GM19035 (cell line): Measurements from ENCODE around the gene DNAAF5.
"Not testable (repeated sequence)": the region's sequence is repeated elsewhere in the genome, so short reads cannot be mapped to it uniquely, and the experiment has no call there.

Experiments used
- ATAC-seq: cut with Tn5 transposase; IDR thresholded peaks from one replicate; pipeline ENCODE4 v1.9.1; 2021; ENCODE audit not compliant: unreplicated experiment

The DNAAF5 gene

DNA sequence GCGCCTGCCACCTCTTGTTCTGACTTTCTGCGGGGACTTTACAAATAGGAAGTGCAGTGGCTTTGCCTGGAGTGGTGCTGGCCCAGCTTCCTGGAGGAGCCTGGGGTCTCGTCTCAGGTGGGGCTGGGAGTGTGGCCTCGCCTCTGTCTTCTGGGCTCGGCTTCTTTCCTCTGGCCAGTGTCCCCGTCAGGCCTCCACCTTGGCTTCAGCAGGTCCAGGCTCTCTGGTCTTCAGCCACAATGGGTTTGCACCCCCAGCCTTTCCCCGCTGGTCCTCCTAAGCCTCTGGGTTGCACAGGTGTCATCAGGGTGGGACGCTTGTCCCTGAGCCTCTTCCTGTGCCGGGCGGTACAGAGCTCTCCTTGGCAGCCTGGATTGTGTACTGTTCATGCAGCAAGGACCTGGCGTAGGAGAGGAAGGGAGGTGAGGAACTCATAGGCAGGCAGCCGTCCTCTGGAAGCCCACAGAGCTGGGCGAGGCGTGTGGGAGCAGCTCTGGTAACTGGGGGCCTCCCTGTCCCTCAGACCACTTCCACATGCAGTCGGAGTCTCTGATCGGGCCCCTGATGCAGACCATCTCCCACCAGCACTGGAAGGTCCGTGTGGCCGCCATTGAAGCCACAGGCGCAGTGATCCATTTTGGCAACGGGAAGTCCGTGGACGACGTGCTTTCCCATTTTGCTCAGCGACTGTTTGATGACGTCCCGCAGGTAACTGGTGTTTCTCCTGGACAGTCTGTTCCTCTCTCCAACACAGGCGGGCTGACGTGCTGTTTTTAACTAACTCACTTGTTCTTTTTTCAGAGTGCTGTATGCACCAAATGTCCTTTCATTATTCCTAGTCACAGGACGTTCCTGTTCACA, 2.9 kb downstream of the DNAAF5 start:
- no peak for ATAC-seq

DNA sequence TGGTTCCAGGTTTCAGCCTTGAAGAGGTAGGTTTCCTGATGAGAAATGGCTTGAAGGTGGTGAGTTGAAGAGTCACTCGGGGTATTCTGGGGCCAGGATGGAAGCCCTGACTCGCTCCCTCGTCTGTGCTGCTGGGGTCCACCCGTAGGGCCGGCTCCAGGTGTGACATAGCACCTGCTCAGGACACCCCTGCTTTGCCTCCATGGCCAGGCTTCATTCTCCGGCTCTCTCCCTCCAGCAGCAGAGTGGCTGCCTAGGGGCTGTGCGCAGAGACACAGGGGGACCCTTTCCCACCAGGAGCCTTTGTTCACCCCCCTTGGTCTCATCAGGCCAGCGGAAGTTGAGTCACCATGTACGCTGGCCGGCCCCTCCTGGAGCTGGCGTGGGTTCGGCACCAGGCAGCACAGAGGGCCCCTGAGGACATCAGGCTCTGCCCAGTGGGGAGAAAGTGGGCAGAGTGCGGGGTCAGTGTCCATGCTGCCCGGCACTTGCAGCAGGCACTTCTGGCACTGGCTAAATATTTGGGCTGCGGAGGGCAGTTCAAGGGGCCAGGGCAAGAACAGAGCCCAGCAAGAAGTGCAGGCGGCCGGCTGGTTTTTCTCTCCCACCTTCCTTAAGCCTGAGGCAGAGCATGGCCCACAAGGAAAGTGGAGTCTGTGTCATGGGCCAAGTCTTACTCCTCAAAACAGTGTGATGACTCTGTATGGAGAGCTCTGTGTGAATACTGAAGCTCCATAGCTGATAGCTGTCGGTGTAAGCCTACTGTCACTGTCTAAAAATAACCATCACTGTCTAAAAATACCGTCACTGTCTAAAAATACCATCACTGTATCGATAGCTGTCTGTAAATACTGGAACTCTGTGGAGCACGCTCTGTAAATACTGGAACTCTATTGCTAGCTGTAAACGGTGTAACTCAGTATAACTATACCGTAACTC, 4.3 kb downstream of the DNAAF5 start:
- ATAC-seq = no peak

DNA sequence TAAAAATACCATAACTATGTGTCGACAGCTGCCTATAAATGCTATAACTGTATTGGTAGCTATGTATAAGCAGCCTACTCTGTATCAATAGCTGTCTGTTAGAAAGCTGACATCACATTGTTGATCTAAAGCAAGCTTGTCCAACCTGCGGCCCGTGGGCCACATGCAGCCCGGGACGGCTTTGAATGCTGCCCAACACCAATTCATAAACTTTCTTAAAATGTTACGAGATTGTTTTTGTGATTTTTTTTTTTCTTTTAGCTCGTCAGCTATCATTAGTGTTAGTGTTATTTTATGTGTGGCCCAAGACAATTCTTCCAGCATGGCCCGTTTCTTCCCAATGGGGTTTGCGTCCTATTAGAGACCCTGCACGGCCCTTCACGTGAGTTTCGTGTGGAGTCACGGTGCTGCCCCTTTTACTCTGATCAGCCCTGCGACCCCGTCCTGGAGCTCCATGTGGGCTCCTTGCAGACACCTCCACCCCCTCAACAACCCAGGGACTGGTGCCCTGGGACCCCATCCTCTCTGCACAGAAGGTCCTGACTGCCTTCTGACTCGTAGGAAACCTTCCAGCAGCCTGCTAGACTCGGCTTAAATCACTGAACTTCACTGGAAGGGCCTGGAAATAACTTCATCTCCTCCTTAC, 5.1 kb downstream of the DNAAF5 start:
- no peak for ATAC-seq

DNA sequence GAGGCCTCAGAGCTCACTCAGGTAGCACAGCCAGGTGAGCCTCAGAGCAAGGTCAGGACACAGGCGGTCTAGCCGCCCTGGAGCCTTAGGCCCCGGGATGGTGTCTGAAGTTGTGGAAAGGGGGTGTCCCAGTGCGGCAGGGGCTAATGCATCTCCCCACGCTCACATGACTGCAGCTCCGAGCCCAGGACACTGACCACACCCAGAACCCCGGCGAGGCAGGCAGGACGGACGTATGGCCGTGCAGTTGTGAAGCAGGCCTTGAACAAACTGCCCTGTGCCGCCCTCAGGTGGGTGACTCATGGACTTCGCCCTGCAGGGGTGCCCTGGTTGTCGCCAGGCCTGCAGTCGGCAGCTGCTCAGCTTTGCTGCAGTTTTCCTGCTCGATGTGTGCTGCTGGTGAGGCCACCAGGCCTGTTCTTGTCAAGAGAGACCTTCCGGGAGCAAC, 5.6 kb downstream of the DNAAF5 start:
- no peak for ATAC-seq

DNA sequence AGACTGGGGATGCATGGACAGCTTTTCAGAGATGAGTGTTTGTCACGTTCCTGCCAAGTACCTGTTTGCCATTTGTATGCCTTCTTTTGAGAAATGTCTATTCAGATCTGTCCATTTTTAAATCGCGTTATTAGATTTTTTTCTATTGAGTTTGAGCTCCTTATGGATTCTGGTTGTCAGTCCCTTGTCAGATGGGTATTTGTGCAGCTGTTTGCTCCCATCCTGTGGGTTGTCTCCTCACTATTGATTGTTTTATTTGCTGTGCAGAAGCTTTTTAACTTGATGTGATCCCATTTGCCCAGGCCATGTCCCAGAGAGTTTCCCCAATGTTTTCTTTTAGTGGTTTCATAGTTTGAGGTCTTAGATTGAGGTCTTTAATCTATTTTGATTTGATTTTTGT, 6.1 kb downstream of the DNAAF5 start:
- ATAC-seq = no peak

DNA sequence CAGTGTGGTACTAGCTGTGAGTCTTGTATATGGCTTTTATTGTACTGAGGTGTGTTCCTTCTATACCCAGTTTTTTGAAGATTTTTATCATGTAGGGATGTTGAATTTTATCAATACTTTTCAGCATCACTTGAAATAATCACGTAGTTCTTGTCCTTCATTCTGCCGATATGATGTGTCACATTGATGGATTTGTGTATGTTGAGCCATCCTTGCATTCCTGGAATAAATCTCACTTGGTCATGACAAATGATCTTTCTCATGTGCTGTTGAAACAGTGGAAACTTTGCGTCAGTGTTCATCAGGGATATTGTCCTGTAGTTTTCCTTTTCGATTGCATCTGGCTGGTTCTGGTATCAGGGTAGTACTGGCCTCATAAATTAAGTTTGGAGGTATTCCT, 7.7 kb downstream of the DNAAF5 start:
- no peak for ATAC-seq

DNA sequence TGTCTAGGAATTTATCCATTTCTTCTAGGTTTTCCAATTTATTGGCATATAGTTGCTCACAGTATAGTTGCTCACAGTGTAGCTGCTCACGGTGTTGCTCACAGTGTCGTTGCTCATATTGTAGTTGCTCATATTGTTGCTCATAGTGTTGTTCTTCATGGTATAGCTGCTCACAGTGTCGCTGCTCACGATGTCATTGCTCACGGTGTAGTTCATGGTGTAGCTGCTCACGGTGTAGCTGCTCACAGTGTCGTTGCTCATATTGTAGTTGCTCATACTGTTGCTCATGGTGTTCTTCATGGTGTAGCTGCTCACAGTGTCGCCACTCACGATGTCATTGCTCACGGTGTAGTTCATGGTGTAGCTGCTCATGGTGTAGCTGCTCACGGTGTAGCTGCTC, 8.3 kb downstream of the DNAAF5 start:
- ATAC-seq = no peak

DNA sequence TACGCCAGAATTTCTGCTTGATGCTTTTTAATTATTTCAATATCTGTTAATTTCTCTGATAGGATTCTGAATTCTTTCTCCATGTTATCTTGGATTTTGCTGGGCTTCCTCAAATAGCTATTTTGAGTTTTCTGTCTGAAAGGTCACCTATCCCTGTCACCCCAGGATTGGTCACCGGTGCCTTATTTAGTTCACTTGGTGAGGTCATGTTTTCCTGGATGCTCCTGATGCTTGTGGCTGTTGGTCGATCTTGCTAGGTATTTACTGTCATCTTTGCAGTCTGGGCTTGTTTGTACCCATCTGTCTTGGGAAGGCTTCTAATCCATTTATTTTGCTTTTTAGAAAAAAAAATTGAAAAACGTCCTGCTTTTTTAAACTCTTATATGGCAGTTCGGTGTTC, 11.7 kb downstream of the DNAAF5 start:
- no peak for ATAC-seq

DNA sequence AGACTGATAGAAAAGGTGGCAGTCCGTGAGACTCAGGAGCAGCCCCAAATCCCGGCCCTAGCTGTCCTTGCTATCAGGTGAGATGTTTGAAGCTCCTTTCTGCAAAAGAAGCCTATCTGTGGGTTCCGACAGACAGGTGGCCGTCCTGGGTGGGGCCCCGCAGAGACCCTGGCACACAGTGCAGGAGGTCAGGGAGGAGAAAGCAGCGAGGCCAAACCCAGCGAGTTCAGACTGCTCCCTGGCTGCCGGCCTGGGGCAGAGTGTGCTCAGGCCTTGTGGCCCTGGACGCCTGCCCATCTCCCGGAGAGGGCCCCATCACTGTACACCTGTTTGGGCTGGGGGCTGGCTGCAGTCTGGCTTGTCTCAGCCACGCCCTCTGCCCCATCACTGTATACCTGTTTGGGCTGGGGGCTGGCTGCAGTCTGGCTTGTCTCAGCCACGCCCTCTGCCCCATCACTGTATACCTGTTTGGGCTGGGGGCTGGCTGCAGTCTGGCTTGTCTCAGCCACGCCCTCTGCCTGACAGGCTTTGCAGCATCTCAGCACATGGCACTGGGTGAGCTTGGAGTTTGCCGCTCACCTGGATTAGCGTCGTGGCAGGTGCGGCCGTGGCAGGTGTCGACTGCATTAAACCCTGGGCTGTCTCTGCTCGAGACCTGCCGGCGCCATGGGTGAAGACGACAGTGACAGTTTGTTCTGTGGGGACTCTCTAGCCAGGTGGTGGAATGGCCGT, 12.4 kb downstream of the DNAAF5 start:
- ATAC-seq = no peak

DNA sequence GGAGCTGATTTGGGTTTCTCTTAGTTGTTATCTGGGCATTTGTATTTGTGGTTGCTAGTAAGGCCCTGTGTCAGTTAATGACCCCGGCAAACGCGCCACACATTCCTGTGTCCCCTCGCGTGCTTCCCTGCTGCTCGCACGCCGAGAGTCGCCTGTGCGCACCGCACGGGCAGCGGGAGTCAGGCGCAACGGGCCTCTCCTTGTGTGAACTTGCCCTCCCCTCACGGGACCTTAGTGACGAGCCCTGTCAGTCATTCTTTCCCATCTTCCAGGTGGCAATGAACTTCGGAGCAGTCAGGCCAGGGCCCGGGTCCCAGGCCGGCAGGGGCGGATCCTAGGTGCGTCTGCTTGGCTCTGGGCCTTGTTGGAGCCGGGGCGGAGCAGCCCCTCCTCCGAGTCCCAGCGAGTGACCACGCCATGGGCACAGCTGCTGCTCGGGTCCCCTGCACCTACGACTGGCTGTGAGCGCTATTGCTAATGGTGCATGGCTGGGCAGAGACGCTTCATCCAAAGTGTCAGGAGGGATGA, 13.0 kb downstream of the DNAAF5 start:
- ATAC-seq = no peak

DNA sequence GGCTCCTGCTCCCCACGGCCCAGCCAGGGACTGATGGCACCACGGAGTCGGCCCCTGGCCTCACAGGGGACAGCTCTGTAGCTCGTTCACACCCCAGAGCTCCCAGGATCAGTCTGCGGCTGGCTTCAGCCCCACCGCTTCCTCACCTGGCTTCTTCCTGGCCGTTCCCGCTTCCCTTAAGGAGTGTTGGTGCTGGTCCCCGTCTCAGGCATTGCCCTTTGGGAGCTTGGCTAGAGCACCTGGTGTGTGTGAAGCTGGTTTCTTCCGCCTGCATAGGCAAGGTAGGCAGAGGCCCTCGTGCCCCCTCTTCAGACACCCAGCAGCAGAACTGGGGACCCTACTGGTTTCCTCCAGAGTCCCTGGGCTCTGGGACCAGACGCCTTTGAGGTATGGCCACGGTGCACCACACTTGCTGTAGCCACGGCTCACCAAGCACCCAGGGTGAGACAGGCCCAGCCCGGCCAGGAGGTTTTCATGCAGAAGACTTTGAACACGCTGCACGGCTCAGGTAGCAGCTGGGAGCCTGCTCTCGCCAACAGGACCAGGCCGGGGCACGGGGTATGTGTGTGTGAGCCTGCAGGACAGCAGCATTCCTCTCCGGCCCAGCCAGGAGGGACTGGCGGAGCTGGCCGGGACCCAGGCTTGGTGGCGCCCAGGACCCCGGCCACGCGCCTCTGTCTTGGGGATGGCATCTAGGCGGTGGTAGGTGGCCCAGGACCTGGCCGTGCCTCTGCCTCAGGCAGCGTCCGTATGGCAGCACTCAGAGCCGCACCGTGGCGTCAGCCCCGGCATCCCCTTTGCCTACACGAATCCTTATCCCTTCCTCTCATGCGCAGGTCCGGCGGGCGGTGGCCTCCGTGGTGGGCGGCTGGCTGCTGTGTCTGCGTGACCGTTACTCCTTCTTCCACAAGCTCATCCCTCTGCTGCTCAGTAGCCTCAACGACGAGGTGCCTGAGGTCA, 13.8 kb downstream of the DNAAF5 start:
- ATAC-seq = no peak

DNA sequence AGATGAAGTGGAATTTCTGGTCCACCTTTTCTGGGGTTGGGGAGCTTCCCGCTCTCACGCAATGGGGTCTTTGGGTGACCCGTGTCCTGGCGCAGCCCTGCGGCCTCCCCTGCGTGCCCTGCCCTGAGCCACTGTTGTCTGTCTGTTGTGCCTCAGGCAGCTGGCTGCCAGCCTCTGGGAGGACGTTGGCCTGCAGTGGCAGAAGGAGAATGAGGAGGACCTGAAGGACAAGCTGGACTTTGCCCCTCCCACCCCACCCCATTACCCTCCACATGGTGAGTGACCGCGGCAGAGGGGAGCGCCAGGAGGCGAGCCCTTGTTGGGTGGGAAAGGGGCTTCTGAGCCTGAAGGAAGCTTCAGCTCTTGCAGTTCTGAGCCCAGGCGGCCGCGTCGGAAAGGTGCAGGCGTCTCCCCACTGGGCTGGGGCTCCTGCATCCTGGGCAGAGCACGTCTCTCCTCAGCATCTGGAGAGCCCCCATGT, 14.7 kb downstream of the DNAAF5 start:
- ATAC-seq = no peak

DNA sequence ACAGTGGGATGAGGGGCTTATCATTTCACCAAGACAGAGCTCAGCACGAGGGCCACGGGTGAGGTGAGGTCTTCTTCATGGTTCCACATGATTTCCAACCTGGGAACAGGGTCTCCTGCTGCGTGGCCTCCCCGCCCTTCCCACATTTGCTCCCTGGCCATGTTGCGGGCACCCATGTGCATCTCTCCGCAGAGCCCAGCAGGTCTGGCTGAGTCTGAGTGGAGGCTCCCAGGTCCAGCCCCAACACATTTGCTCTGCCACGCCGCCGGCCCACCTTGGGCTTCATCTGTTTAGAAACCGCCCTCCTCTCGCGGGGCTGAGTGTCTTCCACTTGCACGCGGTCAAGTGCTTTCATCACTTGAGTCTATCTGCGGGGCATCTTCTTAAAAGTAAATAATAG, 15.4 kb downstream of the DNAAF5 start:
- no peak for ATAC-seq

DNA sequence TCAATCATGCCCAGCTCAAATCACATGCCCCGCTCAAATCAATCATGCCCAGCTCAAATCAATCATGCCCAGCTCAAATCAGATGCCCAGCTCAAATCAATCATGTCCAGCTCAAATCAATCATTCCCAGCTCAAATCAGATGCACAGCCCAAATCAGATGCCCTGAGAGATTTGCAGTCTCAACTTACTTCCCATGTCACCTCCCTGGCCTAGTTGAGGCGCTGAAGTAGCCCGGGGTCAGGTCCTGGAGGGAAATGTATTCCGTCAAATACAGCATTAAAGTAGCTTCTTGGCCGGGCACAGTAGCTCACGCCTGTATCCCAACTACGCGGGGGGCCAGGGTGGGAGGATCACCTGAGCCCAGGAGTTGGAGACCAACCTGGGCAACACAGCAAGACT, 16.3 kb downstream of the DNAAF5 start:
- ATAC-seq = no peak

DNA sequence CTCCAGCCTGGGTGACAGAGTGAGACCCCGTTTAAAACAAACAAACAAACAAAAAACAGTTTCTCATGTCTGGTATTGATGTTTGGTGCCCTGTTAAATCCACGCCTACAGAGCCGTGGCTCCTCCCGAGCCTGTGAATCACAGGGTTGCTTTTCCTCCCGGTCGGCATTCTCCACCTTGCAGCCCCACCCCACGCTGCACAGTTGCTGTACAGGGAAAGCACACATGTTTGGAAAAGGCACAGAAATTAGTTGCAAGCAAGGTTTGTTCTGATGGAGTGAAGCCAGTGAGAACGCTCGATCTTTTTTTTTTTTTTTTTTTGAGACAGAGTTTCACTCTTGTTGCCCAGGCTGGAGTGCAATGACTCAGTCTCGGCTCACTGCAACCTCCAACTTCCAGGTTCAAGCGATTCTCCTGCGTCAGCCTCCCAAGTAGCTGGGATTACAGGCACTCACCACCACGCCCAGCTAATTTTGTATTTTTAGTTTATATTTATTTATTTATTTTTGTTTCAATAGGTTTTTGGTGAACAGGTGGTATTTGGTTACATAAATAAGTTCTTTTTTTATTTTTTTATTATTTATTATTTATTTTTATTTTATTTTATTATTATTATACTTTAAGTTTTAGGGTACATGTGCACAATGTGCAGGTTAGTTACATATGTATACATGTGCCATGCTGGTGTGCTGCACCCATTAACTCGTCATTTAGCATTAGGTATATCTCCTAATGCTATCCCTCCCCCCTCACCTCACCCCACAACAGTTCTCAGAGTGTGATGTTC, 17.0 kb downstream of the DNAAF5 start:
- not testable (repeated sequence) for ATAC-seq

DNA sequence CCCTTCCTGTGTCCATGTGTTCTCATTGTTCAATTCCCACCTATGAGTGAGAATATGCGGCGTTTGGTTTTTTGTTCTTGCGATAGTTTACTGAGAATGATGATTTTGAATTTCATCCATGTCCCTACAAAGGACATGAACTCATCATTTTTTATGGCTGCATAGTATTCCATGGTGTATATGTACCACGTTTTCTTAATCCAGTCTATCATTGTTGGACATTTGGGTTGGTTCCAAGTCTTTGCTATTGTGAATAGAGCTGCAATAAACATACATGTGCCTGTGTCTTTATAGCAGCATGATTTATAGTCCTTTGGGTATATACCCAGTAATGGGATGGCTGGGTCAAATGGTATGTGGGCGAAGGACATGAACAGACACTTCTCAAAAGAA, 17.6 kb downstream of the DNAAF5 start:
- not testable (repeated sequence) for ATAC-seq

DNA sequence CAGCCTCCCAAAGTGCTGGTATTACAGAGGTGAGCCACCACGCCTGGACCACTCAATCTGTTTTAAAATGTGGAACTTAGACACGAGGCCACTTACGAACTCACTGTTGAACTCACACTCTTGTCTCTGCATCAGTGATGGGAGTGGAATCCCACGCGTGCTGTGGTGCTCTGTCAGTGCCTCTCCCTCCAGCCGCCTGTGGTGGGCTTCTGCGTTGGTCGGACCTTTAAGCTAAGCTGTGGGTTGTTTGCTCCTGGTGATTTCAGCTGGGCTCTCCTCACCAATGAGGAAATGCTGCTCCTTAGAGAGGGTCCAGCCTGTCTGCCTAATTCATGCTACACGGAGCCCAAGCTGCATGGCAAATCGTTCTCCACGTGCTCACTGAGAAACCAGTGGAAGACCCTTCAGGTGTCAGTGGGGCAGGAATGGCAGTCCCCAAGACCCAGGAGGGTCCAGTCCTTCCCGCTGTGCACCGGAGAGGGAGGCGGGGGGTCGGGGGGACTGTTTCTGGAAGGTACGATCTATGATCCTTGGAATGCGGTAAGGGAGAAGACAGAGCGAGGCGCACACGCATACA, 18.4 kb downstream of the DNAAF5 start:
- ATAC-seq = no peak
